MM.1S (cell line): ENCODE data around the gene ZBTB17.

Source experiments
- DNase-seq: peaks from one replicate; pipeline ENCODE4 v3.0.0-alpha.2; 2015
- H2AFZ ChIP-seq: fragments of 300-600 bp; sonication (generic); 2 replicates; pipeline ENCODE4 v1.6.0; 2016; ENCODE audit warnings: antibody characterized with exemption, low read length
- H3F3A ChIP-seq: fragments of 300-600 bp; sonication (generic); 2 replicates; pipeline ENCODE4 v1.6.1; 2016; ENCODE audit warnings: mild to moderate bottlenecking, antibody characterized with exemption, low read length, moderate library complexity, mixed read lengths; ENCODE audit not compliant: insufficient read depth
- H3K27ac ChIP-seq: fragments of 300-600 bp; sonication (generic); 2 replicates; pipeline ENCODE4 v1.5.1; 2016; ENCODE audit warnings: mild to moderate bottlenecking, low read length
- H3K27me3 ChIP-seq: fragments of 300-600 bp; sonication (generic); replicated peaks from 2 replicates; pipeline ENCODE4 v1.6.0; 2016; ENCODE audit warnings: low read length; ENCODE audit not compliant: insufficient read depth
- H3K36me3 ChIP-seq: fragments of 300-600 bp; sonication (generic); replicated peaks from 2 replicates; pipeline ENCODE4 v1.6.1; 2016; ENCODE audit warnings: mild to moderate bottlenecking, low read length, mixed read lengths; ENCODE audit not compliant: insufficient read depth
- H3K4me1 ChIP-seq: fragments of 300-600 bp; sonication (generic); 2 replicates; pipeline ENCODE4 v1.6.1; 2016; ENCODE audit warnings: low read length, mixed read lengths
- H3K4me2 ChIP-seq: fragments of 300-600 bp; sonication (generic); 2 replicates; pipeline ENCODE4 v1.6.0; 2016; ENCODE audit warnings: low read depth, low read length
- H3K4me3 ChIP-seq: fragments of 300-600 bp; sonication (generic); 2 replicates; pipeline ENCODE4 v1.5.1; 2016; ENCODE audit warnings: low read length, mixed read lengths
- H3K79me2 ChIP-seq: fragments of 300-600 bp; sonication (generic); 2 replicates; pipeline ENCODE4 v1.6.1; 2016; ENCODE audit warnings: mixed run types, low read length, mixed read lengths
- H3K9ac ChIP-seq: fragments of 300-600 bp; sonication (generic); 2 replicates; pipeline ENCODE4 v1.6.1; 2016; ENCODE audit warnings: low read length, mixed read lengths
- H3K9me2 ChIP-seq: fragments of 300-600 bp; sonication (generic); replicated peaks from 2 replicates; pipeline ENCODE4 v1.6.1; 2016; ENCODE audit warnings: mild to moderate bottlenecking, low read length, mixed read lengths; ENCODE audit not compliant: insufficient read depth
- H3K9me3 ChIP-seq: fragments of 300-600 bp; sonication (generic); replicated peaks from 2 replicates; pipeline ENCODE4 v1.6.1; 2016; ENCODE audit warnings: mild to moderate bottlenecking, low read length, mixed read lengths; ENCODE audit not compliant: insufficient read depth
- H4K20me1 ChIP-seq: fragments of 300-600 bp; sonication (generic); 2 replicates; pipeline ENCODE4 v1.6.1; 2016; ENCODE audit warnings: mild to moderate bottlenecking, low read length, moderate library complexity, mixed read lengths; ENCODE audit not compliant: insufficient read depth
- CTCF ChIP-seq: fragments of 300-600 bp; sonication (generic); IDR thresholded peaks from 2 replicates; pipeline ENCODE4 v1.5.1; 2016; ENCODE audit warnings: antibody characterized with exemption, low read length, mixed read lengths
- EZH2 ChIP-seq: fragments of 300-600 bp; sonication (generic); optimal IDR thresholded peaks from 2 replicates; pipeline ENCODE3; 2017; ENCODE audit warnings: low read depth, mild to moderate bottlenecking, antibody characterized with exemption, low read length, mixed read lengths
- EZH2phosphoT487 ChIP-seq: fragments of 300-600 bp; sonication (generic); IDR thresholded peaks from 2 replicates; pipeline ENCODE4 v1.6.1; 2018; ENCODE audit warnings: antibody characterized with exemption, low read length

Gene ZBTB17

GRCh38 chr1:15958793-15959192, 17.1 kb downstream of the ZBTB17 start:
- Histone ChIP-seq H3K9me3 (no peaks in the 10 kb centered on the region), H3K79me2 (peaks cover 58% of the 10 kb centered on the region)

DNA sequence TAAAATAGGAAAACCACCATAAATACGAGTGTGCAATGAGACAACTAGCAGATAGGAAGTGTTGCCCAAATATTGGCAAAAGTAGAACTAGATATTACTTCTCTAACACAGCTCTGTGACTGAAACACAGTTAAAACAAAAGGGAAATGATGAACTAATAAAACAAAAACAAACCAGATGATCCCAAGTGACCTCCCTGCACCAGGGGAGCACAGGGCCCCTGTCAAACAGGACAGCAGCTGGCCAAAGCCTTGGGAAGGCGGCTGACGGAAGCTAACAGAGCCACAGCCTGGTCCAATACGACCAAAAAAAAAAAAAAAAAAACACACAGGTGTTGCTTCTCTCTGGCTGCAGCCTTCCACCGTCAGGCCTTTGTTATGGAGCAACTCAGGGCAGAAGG, 17.8 kb downstream of the ZBTB17 start:
- Histone ChIP-seq H3K9me3 (no peaks in the 10 kb centered on the region), H3K9ac (no peak overlapping the region), H3K27ac (no peak overlapping the region), H3F3A (no peaks in the 10 kb centered on the region), H3K79me2 (peaks cover 62% of the 10 kb centered on the region), H3K4me2 (no peak overlapping the region), H3K36me3 (no peaks in the 10 kb centered on the region), H3K27me3 (no peaks in the 10 kb centered on the region), H4K20me1 (no peaks in the 10 kb centered on the region), H3K4me1 (no peaks in the 10 kb centered on the region), H2AFZ (no peak overlapping the region), H3K4me3 (no peak overlapping the region), H3K9me2 (no peaks in the 10 kb centered on the region)
- no peak for TF ChIP-seq EZH2
- TF ChIP-seq CTCF, result no peak
- TF ChIP-seq EZH2phosphoT487, result no peak
- no peak for DNase-seq

More at GRCh38 chr1:15958793-15959192, 17.1 kb downstream of the ZBTB17 start:
- no peaks in the 10 kb centered on the region for H3K27me3 ChIP-seq
- H3K9me2 ChIP-seq, result no peaks in the 10 kb centered on the region
- H3F3A ChIP-seq, result no peaks in the 10 kb centered on the region
- H3K9ac ChIP-seq, result no peak overlapping the region
- no peaks in the 10 kb centered on the region for H4K20me1 ChIP-seq
- no peaks in the 10 kb centered on the region for H3K4me1 ChIP-seq
- no peak overlapping the region for H2AFZ ChIP-seq
- no peak overlapping the region for H3K27ac ChIP-seq
- DNase-seq, result no peak
- no peak overlapping the region for H3K4me3 ChIP-seq
- TF ChIP-seq EZH2phosphoT487 (no peak), CTCF (no peak), EZH2 (no peak)
- no peaks in the 10 kb centered on the region for H3K36me3 ChIP-seq
- H3K4me2 ChIP-seq, result no peak overlapping the region

GRCh38 chr1:15957221-15958095, 18.4 kb downstream of the ZBTB17 start:
- DNase-seq, result no peak
- no peaks in the 10 kb centered on the region for H4K20me1 ChIP-seq
- no peak overlapping the region for H3K4me3 ChIP-seq
- H3K4me2 ChIP-seq, result no peak overlapping the region
- no peak overlapping the region for H3K9ac ChIP-seq
- no peaks in the 10 kb centered on the region for H3K36me3 ChIP-seq
- no peak overlapping the region for H2AFZ ChIP-seq
- TF ChIP-seq EZH2, result no peak
- no peak for TF ChIP-seq EZH2phosphoT487
- TF ChIP-seq CTCF, result peak; percentile 15; the same call in 1 of the 2 replicates
- H3K27ac ChIP-seq, result no peak overlapping the region
- no peaks in the 10 kb centered on the region for H3K4me1 ChIP-seq
- no peaks in the 10 kb centered on the region for H3K27me3 ChIP-seq
- H3K9me3 ChIP-seq, result no peaks in the 10 kb centered on the region
- H3K79me2 ChIP-seq, result peaks cover 61% of the 10 kb centered on the region
- no peaks in the 10 kb centered on the region for H3K9me2 ChIP-seq
- no peaks in the 10 kb centered on the region for H3F3A ChIP-seq
